NCI-H2196 treated with DMSO at 0.1 percent for 48 hours (cell line): ENCODE data around the gene GKN1.

ENCODE experiments used
- DNase-seq: peaks from one replicate; lab custom pipeline; 2025; ENCODE audit not compliant: unreplicated experiment; lab: John Stamatoyannopoulos, UW

Gene GKN1, protein sequence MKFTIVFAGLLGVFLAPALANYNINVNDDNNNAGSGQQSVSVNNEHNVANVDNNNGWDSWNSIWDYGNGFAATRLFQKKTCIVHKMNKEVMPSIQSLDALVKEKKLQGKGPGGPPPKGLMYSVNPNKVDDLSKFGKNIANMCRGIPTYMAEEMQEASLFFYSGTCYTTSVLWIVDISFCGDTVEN

DNA sequence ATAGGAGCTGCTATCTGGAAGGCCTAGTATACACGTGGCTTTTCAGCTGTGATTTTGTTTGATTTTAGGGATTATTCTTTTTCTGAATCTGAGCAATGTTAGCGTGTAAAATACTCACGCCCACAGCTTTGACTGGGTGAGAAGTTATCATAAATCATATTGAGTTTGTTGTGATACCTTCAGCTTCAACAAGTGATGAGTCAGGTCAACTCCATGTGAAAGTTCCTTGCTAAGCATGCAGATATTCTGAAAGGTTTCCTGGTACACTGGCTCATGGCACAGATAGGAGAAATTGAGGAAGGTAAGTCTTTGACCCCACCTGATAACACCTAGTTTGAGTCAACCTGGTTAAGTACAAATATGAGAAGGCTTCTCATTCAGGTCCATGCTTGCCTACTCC is at the start of gene GKN1:
Gene GKN1 (plus strand): TSS at position 386 of the 400 bp plus-strand sequence. CDS start 42 bp downstream, outside the sequence.
- DNase-seq: no peak

- DNase-seq: no peak
These were observed 49.0 kb upstream of the GKN1 start for GRCh38 chr2:68925295-68925896.

DNA sequence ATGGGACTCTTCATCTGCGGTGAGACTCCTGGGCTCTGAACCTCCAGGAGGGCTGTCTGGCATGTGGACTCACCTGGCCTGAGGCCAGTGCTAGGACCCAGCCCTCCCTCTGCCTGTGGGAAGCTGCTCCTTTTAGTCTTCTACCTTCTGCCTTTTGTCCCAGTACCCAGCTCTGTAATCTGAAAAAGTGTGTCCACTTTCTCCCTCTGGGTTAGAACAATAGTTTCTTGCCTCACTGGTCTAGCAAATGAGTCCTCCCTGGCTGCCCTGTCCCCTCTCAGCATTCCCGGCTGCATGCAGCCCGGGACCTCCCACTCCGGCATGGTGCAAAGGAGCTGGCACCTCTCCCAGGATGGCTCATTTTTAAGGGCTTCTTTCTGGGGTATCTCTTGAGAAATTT is 47.6 kb upstream of the GKN1 start:
- DNase-seq: no peak

DNA sequence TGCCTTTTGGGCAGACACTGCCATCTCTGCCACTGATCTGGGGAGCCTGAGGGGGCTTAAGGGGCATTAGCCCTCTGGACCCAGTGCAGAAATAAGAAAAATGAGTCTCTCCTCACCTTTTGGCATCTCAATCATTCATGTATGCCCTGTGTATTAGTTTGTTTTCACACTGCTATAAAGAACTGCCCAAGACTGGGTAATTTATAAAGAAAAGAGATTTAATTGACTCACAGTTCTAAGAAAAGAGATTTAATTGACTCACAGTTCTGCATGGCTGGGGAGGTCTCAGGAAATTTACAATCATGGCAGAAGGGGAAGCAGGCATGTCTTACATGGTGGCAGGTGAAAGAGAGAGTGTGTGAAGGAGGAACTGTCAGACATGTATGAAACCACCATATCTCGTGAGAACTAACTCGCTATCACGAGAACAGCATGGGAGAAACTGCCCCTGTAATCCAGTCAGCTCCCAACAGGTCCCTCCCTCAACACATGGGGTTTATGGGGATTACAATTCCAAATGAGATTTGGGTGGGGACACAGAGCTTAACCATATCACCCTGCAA is 43.2 kb upstream of the GKN1 start:
- DNase-seq: no peak

- DNase-seq: no peak
These were observed 42.6 kb upstream of the GKN1 start for GRCh38 chr2:68931799-68932198.

DNA sequence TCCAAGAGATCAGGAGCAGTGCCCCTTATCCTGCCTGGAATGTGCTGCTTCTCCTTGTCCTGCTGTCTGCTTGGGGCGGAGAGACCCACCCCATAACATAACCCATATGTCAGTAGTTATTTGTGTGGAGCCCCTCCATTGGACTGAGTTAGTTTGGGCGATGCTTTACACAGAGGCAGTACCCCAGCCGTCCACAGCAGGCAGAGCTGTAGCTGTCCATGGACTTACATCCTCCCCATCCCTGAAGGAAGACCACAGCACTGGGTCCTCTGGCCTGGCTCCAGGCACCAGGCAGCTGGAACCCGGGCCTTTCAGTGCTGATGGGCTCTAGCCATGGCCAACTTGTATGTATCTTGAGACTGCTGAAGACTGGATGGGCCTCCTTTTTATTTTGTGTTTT is 42.0 kb upstream of the GKN1 start:
- no peak for DNase-seq

DNA sequence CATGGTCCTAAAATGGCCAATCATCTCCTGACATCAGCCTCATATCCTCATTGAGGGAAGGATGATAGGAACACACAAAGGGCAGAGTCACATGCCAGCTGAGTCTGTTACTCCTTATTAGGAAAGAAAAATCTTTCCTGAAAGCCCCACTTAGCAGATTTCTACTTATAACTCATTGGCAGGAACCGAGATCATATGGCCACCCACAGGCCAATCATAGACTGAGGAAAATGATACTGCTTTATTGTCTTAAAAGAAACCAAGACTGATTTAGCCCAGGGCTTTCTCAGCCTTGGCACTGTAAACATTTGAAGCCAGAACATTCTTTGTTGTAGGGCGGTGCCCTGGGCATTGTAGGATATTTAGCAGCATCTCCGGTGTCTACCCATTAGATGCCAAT is 40.4 kb upstream of the GKN1 start:
- no peak for DNase-seq

DNA sequence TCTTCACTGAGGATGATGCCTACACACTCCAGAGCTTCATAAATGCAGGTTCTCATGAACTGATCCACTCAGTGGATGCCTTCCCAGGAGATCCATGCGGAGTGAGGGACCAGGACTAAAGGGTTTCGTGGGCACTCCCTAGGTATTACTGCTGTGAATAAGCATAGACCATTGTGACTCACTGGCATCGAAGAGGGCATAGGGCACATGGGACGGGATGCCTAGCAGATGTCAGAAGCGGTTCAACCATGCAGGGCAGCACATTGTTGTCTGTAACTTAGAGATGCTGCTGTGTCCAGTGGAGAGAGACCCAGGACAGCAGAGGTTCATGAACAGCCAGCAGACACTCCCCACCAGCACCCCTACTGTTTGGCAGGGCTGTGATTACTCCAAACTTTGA is 39.0 kb upstream of the GKN1 start:
- DNase-seq: no peak

DNA sequence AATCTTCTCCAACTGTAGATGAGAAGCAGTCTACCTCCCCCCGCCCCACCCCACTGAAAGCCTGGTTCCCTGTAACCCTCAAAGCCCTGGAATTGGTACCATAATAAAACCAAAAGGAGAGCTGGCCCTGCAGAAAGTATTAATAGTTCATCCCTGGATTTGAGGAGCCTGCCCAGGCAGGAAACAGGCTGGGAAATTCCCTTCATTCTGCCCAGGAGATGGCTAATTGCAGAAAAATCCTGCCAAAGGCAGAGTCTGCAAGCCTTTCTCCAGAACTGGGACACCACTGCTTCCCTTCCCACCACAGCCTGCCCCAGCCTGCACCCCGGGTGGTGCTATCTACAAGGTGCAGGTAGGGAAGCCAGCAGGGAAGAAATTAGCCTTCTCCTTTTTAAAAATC is 38.0 kb upstream of the GKN1 start:
- no peak for DNase-seq

DNA sequence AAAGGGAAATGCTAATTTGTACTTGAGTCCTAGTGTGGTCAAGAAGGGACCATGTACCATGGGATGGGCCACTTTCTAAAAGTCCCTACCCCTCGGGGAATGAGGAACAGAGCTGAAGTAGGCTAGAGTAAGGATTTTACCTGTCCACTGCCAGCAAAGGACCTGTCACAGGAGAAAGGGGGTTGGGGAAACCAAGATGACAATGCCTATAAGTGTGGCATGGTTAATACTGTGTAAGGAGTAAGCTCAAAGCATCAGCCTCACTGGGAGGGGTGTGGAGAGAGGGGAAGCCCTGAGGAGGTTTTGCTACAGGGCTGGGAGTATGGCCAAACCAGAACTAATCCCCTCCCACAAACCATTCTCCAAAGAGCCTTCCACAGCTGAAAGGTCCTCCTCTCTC is 37.5 kb upstream of the GKN1 start:
- DNase-seq: no peak

- no peak for DNase-seq
These were observed 36.9 kb upstream of the GKN1 start for GRCh38 chr2:68937346-68938055.

DNA sequence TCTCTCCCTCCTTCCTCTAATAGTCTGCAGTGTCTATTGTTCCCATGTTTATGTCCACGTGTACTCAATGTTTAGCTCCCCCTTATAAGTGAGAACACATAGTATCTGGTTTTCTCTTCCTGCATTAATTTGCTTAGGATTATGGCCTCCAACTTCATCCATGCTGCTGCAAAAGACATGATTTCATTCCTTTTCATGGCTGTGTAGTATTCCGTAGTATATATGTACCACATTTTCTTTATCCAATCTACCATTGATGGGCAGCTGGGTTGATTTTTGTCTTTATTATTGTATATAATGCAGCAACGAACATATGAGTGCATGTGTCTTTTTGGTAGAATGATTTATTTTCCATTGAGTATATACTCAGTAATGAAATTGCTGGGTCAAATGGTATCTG is 35.5 kb upstream of the GKN1 start:
- DNase-seq: no peak

- DNase-seq: no peak
These were observed 34.5 kb upstream of the GKN1 start for GRCh38 chr2:68939962-68940361.

DNA sequence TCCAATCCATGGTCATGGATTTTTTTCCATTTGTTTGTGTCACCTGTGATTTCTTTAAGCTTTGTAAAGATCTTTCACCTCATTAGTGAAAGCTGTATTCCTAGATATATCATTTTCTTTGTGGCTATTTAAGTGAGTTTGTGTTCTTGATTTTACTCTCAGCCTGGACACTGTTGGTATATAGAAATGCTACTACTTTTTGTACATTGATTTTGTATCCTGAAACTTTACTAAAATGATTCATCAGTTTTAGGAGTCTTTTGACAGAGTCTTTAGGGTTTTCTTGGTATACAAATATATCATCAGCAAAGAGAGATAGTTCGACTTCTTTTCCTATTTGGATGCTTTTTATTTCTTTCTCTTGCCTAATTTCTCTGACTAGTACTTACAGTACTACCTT is 34.1 kb upstream of the GKN1 start:
- DNase-seq: no peak

DNA sequence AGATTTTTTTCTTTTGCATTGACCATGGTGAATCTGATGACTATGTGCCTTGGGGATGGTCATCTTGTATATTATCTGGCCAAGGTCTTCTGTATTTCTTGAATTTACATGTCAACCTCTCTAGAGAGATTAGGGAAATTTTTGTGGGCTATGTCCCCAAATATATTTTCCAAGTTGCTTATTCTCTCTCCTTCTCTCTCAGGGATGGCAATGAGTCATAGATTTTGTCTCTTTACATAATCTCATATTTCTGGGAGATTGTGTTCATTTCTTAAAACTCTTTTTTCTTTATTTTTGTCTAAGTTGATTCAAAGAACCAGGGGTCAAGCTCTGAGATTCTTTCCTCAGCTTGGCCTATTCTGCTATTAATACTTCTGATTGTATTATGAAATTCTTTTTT is 31.6 kb upstream of the GKN1 start:
- DNase-seq: no peak

DNA sequence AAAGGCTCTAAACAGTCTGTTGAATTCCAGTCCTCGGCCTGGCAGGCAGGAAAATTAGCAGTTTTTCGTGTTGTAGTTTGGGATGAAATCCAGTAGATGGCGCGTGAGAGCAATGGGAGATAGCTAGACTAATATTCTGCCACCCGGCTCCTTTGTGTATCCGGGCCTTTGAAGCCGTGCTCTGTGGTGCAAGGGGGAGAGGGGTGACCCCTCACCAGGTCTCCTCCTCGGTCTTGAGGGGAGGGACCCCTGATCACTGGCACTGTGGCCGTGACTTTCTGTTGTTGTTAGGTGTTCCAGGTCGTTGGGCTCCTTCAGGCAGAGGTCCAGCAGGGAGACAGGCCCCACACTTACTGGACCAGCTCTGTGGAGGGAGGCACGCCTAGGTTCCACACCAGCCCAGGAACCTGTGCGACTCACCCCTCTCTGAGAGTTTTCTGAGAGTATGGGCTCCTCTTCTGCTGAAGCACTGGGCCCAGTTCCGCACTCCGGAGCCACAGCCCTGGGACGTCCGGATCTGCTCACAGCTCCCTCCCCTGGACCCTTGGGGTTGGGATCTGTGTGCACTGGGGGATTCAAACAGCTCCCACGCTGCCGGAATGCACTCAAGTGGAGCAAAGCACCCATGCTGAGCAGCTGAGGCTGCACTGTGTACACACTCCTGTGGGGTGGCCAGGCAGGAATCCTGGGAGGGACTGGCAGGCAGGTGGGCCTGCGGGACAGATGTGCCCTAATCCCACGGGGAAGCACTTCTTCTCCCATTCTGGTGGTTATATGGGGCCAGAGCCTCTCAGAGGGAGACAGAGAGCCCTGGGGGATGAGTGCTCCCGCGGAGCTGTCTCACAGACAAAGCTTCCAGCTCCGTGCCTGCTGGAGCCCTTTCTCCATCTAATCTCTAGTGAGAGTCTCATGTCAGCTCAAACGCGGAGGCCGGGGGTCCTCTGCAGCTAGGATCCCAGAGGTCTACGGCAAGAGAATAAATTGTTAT is 30.6 kb upstream of the GKN1 start:
- peak; percentile 22 for DNase-seq

GRCh38 chr2:68946117-68946516 is 28.3 kb upstream of the GKN1 start:
- DNase-seq: peak; percentile 16

DNA sequence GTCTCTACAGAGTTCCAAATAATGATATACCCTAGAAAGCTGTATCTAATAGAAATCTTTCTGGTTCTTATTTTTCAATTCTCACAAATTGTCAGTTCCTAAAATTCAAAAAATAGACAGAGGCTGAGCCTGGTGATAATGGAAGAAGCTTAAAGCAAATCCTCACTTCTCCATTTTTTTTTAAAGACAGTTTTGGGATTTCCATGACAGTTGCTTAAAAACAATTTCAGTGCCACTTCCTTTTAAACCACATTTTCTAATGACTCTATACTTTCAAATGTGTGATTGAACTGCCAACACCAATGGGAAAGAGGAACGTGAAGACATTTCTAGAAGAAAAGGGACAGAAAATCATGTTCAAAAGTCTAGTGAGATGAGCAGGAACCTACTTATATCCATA is 25.7 kb upstream of the GKN1 start:
- no peak for DNase-seq

DNA sequence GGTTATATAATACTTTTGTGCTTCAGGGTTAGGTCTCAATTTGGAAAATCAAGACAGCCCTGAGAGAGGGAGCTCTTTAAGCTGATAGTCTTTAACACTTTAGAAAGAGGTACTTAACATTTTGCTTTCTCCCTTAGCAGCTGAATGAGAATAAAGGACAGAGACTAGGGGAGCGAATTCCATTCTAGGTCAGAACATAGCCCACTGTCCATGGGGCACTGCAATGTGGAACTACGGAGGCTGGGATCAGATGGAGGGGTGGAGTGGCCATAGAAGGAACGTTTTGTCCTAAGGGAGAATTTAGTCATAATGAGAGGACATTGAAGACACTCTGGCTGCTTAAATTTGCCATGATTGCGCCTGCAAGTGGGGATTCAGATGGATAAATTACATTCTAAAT is 22.5 kb upstream of the GKN1 start:
- no peak for DNase-seq

DNA sequence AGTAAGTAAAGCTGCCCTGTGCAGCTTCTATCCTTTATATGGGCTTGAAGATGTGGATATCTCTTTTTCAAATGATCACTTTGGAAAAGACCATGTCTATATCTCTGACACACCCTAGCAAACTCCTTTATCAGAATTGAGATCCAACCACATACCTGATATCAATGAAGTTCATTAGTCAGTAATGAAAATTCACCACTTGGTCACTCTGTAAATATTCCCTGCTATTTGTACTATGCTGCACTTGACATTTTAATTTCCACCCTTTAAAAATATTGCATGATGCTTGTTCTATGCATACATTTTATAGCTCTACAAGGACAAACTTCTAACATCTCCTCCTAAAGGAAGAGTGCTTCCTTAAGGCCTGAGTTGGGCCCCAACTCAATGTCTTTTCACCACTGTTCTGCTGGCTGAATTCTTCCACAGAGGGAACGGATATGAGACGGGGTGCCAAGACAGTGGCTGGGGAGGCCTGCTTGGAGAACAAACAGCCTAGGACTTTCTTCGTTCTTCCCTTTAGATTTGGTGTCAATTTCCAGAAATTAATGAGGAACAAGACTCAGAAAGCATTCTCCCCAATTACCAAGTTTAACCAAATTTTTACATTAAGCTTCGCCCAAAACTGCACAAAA is 21.4 kb upstream of the GKN1 start, which contains the start of gene GKN2:
Gene GKN2 (minus strand): TSS at position 7 of the 635 bp plus-strand sequence. CDS start 32 bp downstream, outside the sequence.
- DNase-seq: no peak
